Smooth muscle cell of trachea (primary cell): Measurements from ENCODE around the gene RMND1. TPM values are rescaled to one million over a fixed set of nuclear protein-coding genes. Genes with fewer than 3 reads are reported as not detected.

Experiments used
- total RNA-seq: library from RNA; depleted of rRNA; stranded (reverse); fragments of >200 nt; gene quantifications from 2 replicates; pipeline ENCODE4 v1.2.1, GENCODE V29; 2014

Gene RMND1, protein sequence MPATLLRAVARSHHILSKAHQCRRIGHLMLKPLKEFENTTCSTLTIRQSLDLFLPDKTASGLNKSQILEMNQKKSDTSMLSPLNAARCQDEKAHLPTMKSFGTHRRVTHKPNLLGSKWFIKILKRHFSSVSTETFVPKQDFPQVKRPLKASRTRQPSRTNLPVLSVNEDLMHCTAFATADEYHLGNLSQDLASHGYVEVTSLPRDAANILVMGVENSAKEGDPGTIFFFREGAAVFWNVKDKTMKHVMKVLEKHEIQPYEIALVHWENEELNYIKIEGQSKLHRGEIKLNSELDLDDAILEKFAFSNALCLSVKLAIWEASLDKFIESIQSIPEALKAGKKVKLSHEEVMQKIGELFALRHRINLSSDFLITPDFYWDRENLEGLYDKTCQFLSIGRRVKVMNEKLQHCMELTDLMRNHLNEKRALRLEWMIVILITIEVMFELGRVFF
- total RNA-seq = 48.6 and 48.9 TPM in 2 replicates

DNA sequence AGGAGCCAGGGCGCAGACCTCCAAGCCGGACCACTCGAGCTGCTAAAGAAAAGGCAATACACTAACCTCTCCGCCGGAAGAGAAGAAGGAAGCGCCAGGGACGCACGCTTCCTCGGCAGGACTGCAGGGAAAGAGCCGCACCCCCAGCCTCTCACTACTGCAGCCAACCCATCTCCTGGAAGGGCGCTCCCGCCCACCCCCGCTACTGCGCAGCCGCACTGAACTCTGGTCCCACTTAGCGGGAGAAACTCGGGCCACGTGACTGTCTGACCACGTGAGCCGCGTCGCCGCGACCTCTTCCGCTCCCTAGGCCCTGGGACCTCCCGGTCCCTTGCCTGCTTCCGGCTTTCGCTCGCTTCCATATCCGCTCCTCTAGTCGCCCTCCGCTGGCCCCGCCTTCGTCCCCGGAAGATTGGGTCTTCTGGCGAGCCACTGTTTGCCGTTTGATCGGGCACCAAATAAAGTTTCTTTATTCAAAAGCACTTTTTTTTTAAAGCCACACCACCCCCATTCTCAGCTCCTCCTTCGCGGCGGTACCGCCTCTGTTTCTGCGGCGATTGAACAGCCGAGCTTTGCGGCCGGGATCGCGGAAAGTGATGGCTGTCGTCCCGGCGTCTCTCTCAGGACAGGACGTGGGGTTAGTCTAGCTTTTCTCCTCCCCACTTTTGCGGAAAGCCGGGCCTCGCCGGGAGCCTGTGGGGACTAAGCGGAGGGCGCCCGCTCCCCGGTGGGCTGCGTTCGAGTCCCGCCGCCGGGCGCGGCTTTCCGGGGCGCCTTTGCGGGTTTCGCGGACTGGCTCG is at the start of gene RMND1:
TSS of gene RMND1 (minus strand) at position 177 of the 800 bp plus-strand sequence. CDS start 6,315 bp downstream, outside the sequence.

DNA sequence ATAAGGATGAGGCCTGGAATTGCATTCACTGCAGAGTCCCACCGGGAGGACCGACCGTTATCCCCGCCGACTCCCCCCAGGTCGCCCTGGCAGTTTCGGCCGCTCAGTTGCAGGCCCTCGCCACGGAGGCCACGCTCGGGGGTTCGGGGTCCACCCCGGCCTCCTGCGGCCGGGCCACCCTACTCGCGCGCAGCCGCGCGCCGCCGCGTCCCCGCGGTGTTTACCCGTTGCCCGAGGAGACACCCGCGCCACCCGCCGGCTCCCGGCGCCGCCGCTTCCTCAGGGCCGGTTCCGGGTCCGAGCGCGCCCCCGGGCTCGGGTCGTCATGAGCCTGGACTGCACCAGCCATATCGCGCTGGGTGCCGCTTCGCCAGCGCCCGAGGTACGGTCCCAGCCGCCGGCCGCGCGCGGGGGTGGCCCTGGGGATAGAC is 41.9 kb upstream of the RMND1 start, which contains the start of gene CCDC170:
TSS of gene CCDC170 (plus strand) at position 214 of the 431 bp plus-strand sequence. CDS start at position 326, 112 bp downstream.

DNA sequence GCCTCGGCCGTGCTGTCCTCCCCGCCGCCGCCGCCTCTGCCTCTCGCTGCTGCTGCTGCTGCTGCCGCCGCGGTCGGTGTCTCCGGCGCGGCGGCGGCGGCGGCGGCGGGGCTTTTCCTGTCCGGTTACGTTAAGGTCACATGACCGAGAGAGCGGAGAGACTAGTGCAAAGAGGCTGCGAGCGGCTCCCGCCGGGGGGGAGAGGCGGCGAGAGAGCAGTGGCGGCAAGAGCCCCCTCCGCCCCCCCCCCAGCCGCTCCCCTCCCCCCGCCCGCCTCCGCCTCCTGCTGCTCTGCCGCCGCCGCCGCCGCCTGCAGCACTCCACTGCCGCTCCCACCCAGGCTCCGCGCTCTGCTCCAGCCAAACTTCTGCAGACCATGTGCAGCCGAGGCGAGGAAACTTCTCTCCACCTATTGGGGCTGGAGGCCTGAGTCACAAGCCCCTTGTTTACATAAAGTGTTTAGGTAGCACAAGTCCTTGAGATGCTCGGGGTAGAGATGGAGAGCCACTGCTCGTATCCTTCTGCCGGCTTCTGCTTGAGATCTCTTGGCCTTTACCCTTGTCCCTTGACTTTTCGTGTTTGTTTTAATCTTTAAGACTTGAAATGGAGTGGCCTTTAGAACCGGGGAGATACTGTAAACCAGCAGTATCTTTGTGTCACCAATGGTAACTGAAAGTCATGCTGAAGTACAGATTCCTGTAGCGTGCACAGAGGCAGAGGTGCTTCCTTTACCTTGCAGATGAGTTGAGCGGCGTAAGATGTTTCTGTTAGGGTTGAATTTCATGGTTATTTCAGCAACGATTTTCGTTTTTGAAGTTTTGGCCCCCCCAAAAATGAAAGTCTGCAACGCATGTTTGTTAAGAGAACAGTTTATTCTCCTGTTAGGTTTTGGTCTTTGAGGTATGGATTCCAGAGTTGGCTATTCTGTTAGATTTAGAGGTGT is 60.2 kb downstream of the RMND1 start, which contains the start of gene ZBTB2:
TSS of gene ZBTB2 (minus strand) at position 89 of the 943 bp plus-strand sequence. CDS start 17,922 bp downstream, outside the sequence.

Other genes with a start within 250 kb of the RMND1 start
- gene AKAP12, start 212.2 kb downstream of the RMND1 start, total RNA-seq = 155 and 204 TPM in 2 replicates
- 8.9 and 14.7 TPM in 2 replicates for gene ZBTB2, start 60.6 kb downstream of the RMND1 start, total RNA-seq
- gene CCDC170, start 41.9 kb upstream of the RMND1 start, total RNA-seq = 0.44 and 0.50 TPM in 2 replicates